IMR-90 (cell line): ENCODE measurements around the gene S100A4. TPM values are rescaled to one million over a fixed set of nuclear protein-coding genes. Genes with fewer than 3 reads are reported as not detected.
A peak's percentile ranks its signal among the peaks of the same experiment; 100 is the strongest.

Experiments
- ATAC-seq: fragments of 200-7000 bp; cut with Tn5 transposase; 2 replicates; pipeline ENCODE4 v1.9.1; 2020; ENCODE audit warnings: low read depth, mild to moderate bottlenecking, moderate library complexity
- BruUV-seq: library from RNA; stranded (reverse); fragments of 400-500 nt; replicated peaks from 2 replicates; lab custom pipeline; 2021; lab: Mats Ljungman, UMichigan
- CTCF ChIA-PET: fragments of 300-600 bp; formaldehyde crosslinking; extraction: SDS; loops from one replicate; lab custom pipeline; 2021; ENCODE audit warnings: antibody characterized with exemption; lab: Yijun Ruan, JAX
- POLR2A ChIA-PET: fragments of 300-600 bp; sonication (Branson Sonifier 250); formaldehyde crosslinking; loops from one replicate; lab custom pipeline; 2022; ENCODE audit warnings: antibody characterized with exemption; ENCODE audit not compliant: unreplicated experiment; lab: Charles Lee
- DNase-seq: peaks from one replicate; pipeline ENCODE4 v3.0.0; 2013
- H2AFZ ChIP-seq: replicated peaks from 2 replicates; pipeline ENCODE3; 2013; ENCODE audit warnings: low read length, mild to moderate bottlenecking; ENCODE audit not compliant: poor library complexity
- H2AK5ac ChIP-seq: 2 replicates; pipeline ENCODE4 v1.6.1; 2013; ENCODE audit warnings: low read depth, low read length, inconsistent platforms
- H2AK9ac ChIP-seq: replicated peaks from 2 replicates; pipeline ENCODE3; 2013; ENCODE audit warnings: mild to moderate bottlenecking, low read depth, low read length, moderate library complexity; ENCODE audit not compliant: poor library complexity
- H2BK120ac ChIP-seq: 2 replicates; pipeline ENCODE4 v1.6.1; 2013; ENCODE audit warnings: low read depth, low read length, inconsistent platforms
- H2BK15ac ChIP-seq: 3 replicates; pipeline ENCODE4 v1.6.1; 2013; ENCODE audit warnings: low read depth, low read length, inconsistent platforms
- H2BK20ac ChIP-seq: 2 replicates; pipeline ENCODE4 v1.6.1; 2013; ENCODE audit warnings: low read depth, mild to moderate bottlenecking, inconsistent platforms, low read length, moderate library complexity
- H2BK5ac ChIP-seq: 2 replicates; pipeline ENCODE4 v1.6.1; 2013; ENCODE audit warnings: mild to moderate bottlenecking, low read depth, low read length, inconsistent platforms; ENCODE audit not compliant: poor library complexity, severe bottlenecking
- H3K14ac ChIP-seq: replicated peaks from 2 replicates; pipeline ENCODE4 v1.6.1; 2013; ENCODE audit warnings: low read depth, low read length, inconsistent platforms
- H3K18ac ChIP-seq: 2 replicates; pipeline ENCODE4 v1.6.1; 2013; ENCODE audit warnings: low read depth, low read length, control low read depth
- H3K23ac ChIP-seq: 2 replicates; pipeline ENCODE4 v1.6.1; 2013; ENCODE audit warnings: low read depth, low read length, inconsistent platforms
- H3K27ac ChIP-seq: 2 replicates; pipeline ENCODE4 v1.5.1; 2013; ENCODE audit warnings: mild to moderate bottlenecking, control low read depth, low read length; ENCODE audit not compliant: insufficient read depth
- H3K27me3 ChIP-seq: 2 replicates; pipeline ENCODE4 v1.6.1; 2013; ENCODE audit warnings: low read length; ENCODE audit not compliant: control insufficient read depth, insufficient read depth
- H3K36me3 ChIP-seq: 2 replicates; pipeline ENCODE4 v1.6.1; 2013; ENCODE audit warnings: low read length, mixed read lengths; ENCODE audit not compliant: control insufficient read depth, insufficient read depth
- H3K4ac ChIP-seq: 2 replicates; pipeline ENCODE4 v1.6.1; 2013; ENCODE audit warnings: low read depth, low read length, inconsistent platforms
- H3K4me1 ChIP-seq: 2 replicates; pipeline ENCODE4 v1.6.1; 2013; ENCODE audit warnings: low read length, mixed read lengths; ENCODE audit not compliant: control insufficient read depth, insufficient read depth
- H3K4me2 ChIP-seq: 2 replicates; pipeline ENCODE4 v1.6.1; 2013; ENCODE audit warnings: low read depth, mild to moderate bottlenecking, control low read depth, low read length, moderate library complexity
- H3K4me3 ChIP-seq: 2 replicates; pipeline ENCODE4 v1.5.1; 2013; ENCODE audit warnings: low read depth, mild to moderate bottlenecking, control low read depth, low read length, moderate library complexity; ENCODE audit not compliant: insufficient read depth
- H3K56ac ChIP-seq: 2 replicates; pipeline ENCODE4 v1.6.1; 2013; ENCODE audit warnings: low read length, inconsistent platforms; ENCODE audit not compliant: insufficient read depth; ENCODE audit errors: extremely low read depth
- H3K79me1 ChIP-seq, 2 experiments: 2 replicates each; pipeline ENCODE4 v1.6.1; 2013; ENCODE audit warnings: low read length in 2 of 2, inconsistent platforms in 1 of 2, low read depth in 1 of 2
- H3K9ac ChIP-seq: 2 replicates; pipeline ENCODE4 v1.6.1; 2013; ENCODE audit warnings: low read depth, low read length, control low read depth
- H3K9me1 ChIP-seq: 2 replicates; pipeline ENCODE4 v1.6.1; 2013; ENCODE audit warnings: low read length, inconsistent platforms; ENCODE audit not compliant: insufficient read depth
- H3K9me3 ChIP-seq: 2 replicates; pipeline ENCODE4 v1.6.1; 2013; ENCODE audit warnings: low read length; ENCODE audit not compliant: control insufficient read depth, insufficient read depth
- H4K20me1 ChIP-seq: 2 replicates; pipeline ENCODE4 v1.6.1; 2013; ENCODE audit warnings: low read length, inconsistent platforms; ENCODE audit not compliant: insufficient read depth
- H4K5ac ChIP-seq: 2 replicates; pipeline ENCODE4 v1.6.1; 2013; ENCODE audit warnings: mild to moderate bottlenecking, low read depth, low read length, control low read depth
- H4K8ac ChIP-seq, 2 experiments: 2 replicates each; pipeline ENCODE4 v1.6.1; 2013; ENCODE audit warnings: low read depth in 2 of 2, low read length in 2 of 2, control low read depth in 1 of 2, inconsistent platforms in 1 of 2
- H4K91ac ChIP-seq: 2 replicates; pipeline ENCODE4 v1.6.1; 2013; ENCODE audit warnings: low read depth, low read length, inconsistent platforms; ENCODE audit not compliant: insufficient read depth
- CTCF ChIP-seq: conservative IDR thresholded peaks from 2 replicates; pipeline ENCODE4 v1.5.1; 2012; ENCODE audit warnings: mild to moderate bottlenecking, low read depth, low read length, improper control_type of control experiment
- SMC3 ChIP-seq: fragments of 150-350 bp; IDR thresholded peaks from 2 replicates; pipeline ENCODE4 v1.6.1; 2016; ENCODE audit warnings: low read depth, mild to moderate bottlenecking, antibody characterized with exemption, low read length, moderate library complexity
- WGBS, 2 experiments: methylation state at CpG; one replicate each; pipeline versions ENCODE4 v1.1.5 to v1.1.7; 2013; ENCODE audit warnings: missing lambda C conversion rate in 2 of 2; ENCODE audit not compliant: insufficient read length in 1 of 2; ENCODE audit errors: extremely low coverage in 2 of 2; 5-methylcytosine and 5-hydroxymethylcytosine counted together
- dilution Hi-C: fragments of 300-500 bp; cut with HindIII; formaldehyde crosslinking; loops from one replicate; pipeline ENCODE4 v1.14.3; 2018; ENCODE audit warnings: low sequenced_read_pairs; ENCODE audit not compliant: unreplicated experiment
- in situ Hi-C: fragments of 300-500 bp; cut with MboI; formaldehyde crosslinking; loops from 3 replicates; pipeline ENCODE4 v1.14.3; 2019; ENCODE audit warnings: low sequenced_read_pairs, inconsistent platforms, mixed read lengths
- intact Hi-C: fragments of 100-400 bp; cut with micrococcal nuclease; formaldehyde crosslinking; loops from 2 replicates; pipeline ENCODE4 v1.10.0; 2022
- polyA plus RNA-seq, 3 experiments: library from polyadenylated mRNA; depleted of rRNA; stranded (reverse); fragments of >200 nt; gene quantifications; 2 replicates each; pipeline ENCODE4 v1.2.3, GENCODE V29; 2012; ENCODE audit warnings: low replicate concordance in 1 of 3
- total RNA-seq: library from RNA; depleted of rRNA; stranded (reverse); fragments of >200 nt; gene quantifications from 2 replicates; pipeline ENCODE4 v1.2.3, GENCODE V29; 2012

S100A4 gene
- total and polyA plus RNA-seq, 2 of the 4 experiments (the other 2 are of a cell fraction) = 5.6 to 16.6 TPM

GRCh38 chr1:153526132-153526543, 19.5 kb downstream of the S100A4 start:
- ATAC-seq (no peak), DNase-seq (no peak)
- Histone ChIP-seq H3K4me2 (no peak overlapping the region), H2AK9ac (no peak overlapping the region), H3K79me1 (peaks cover 0 to 8% of the 10 kb centered on the region in 2 experiments; a peak in 2 of 4 replicates), H3K56ac (no peak overlapping the region), H3K14ac (no peak overlapping the region), H4K5ac (no peak overlapping the region), H3K9me1 (0 out of 2 replicates have a peak, but pooled peaks cover 5% of the 10 kb centered on the region), H3K27me3 (no peaks in the 10 kb centered on the region), H2BK15ac (no peak overlapping the region; the same call in 2 of the 3 replicates), H2AFZ (no peak overlapping the region), H2BK20ac (peak overlapping the region; percentile 41; the same call in 1 of the 2 replicates), H2BK5ac (no peak overlapping the region), H2AK5ac (no peak overlapping the region), H4K8ac (no peak overlapping the region), H3K9ac (no peak overlapping the region), H3K18ac (no peak overlapping the region), H3K36me3 (no peaks in the 10 kb centered on the region), H3K27ac (no peak overlapping the region), H3K4ac (peak overlapping the region; percentile 65; the same call in 1 of the 2 replicates), H3K23ac (no peak overlapping the region), H3K9me3 (no peaks in the 10 kb centered on the region), H4K20me1 (no peaks in the 10 kb centered on the region), H3K4me1 (peaks cover 14% of the 10 kb centered on the region), H4K91ac (no peak overlapping the region), H2BK120ac (0 out of 2 replicates have a peak overlapping the region, but pooled peaks have one; percentile 33), H3K4me3 (no peak overlapping the region)
- dilution Hi-C loops = no loop called here
- ChIA-PET CTCF (interaction anchor here (0.6 to 1.6 kb wide), 4 partner anchors 15 to 184 kb away, joined by 3 to 6 read pairs (median 3); no protein-coding TSS in a partner anchor), POLR2A (interaction anchor here (0.9 to 1.7 kb wide), 2 partner anchors 9 to 40 kb away, joined by 3 to 4 read pairs; no protein-coding TSS in a partner anchor)
- no TSS peak for BruUV-seq
- whole genome bisulfite sequencing, 2 experiments = 81% methylated on average over 4 of the region's 8 CpGs; no CpG with 5 or more reads in 1 of the 2 experiments
- in situ Hi-C loops = loop anchor here (25.0 kb wide), 1 partner anchor 436 kb away; the partner anchor contains the start of genes CREB3L4, CRTC2 and SLC39A1
- intact Hi-C loops = no loop called here
- TF ChIP-seq CTCF = no peak
- no peak for TF ChIP-seq SMC3
